ENCODE measurements around the gene ABCC9.

- TF ChIP-seq CTCF (conservative IDR thresholded peaks at IDR 0.05) (no peak), ZFX (IDR thresholded peaks at IDR 0.05) (no peak)
Observed at GRCh38 chr12:21888276-21888863, 52.9 kb downstream of the ABCC9 start.

Data from C4-2B (cell line).